GM18526 (cell line): Measurements from ENCODE around the gene LIN28B.

Source experiments
- POLR2A ChIP-seq: IDR thresholded peaks from 3 replicates; pipeline ENCODE4 v1.6.1; 2011; ENCODE audit not compliant: insufficient read length; ENCODE audit errors: extremely low read depth

LIN28B gene, protein sequence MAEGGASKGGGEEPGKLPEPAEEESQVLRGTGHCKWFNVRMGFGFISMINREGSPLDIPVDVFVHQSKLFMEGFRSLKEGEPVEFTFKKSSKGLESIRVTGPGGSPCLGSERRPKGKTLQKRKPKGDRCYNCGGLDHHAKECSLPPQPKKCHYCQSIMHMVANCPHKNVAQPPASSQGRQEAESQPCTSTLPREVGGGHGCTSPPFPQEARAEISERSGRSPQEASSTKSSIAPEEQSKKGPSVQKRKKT

DNA sequence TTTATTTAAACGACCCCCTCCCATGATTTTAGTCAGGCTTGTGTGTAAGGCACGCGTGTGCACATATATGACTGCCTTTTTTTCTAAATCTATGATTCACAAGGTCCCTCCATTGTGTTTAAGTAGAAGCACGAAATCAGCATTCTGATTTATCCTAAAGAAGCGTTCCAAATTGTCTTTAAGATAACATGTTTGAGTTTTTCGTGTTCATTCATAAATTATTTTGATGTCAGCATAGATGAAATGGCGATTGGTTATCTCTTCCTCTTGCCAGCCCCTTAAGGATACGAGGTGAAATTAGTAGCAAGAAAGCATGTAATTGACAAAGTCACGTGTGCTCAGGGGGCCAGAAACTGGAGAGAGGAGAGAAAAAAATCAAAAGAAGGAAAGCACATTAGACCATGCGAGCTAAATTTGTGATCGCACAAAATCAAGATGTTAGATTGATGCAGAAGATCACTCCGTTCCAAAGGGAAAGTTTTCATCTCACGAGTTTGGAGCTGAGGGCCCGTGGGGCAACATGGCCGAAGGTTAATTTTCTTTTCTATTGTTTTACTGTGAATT, at the start of gene LIN28B:
Gene LIN28B, plus strand, starts transcription at position 377 of the 564 bp plus-strand sequence. Its CDS starts 144 bp downstream, at position 521.
- no peak for TF ChIP-seq POLR2A

DNA sequence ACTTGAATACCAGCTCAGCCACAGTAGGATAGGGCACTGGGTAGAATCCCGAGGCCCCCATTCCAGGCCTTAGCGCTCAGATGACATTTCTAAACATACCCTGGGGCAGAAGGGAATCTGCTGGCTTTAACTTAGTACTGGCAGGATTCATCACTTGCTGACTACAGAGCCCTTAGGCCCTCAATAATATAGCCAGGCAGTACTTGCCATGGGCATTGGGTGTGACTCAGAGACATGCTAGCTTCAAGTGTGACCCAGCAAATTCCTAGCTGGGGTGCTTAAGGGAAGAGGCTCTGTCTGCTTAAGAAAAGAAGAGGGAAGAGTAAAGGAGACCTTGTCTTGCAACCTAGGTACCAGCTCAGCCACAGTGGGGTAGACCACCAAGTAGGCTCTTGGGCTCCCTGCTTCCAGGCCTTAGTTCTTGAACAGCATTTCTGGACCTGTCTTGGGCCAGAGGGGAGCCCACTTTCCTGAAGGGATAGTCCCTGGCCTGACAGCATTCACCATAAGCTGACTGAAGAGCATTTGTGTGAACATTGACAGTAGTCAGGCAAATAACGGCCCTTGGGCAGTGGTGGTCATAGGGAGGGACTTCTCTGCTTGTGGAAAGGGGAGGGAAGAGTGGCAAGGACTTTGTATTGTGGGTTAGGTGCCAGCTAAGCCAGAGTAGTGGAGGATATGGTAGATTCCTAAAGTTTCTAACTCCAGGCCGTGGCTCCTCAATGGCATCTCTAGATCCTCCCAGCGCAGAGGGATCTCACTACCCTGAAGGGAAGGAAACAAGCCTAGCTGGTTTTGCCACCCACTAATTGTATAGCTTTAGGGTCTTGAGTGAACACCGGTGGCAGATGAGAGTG, 48.6 kb upstream of the LIN28B start:
- TF ChIP-seq POLR2A = no peak

DNA sequence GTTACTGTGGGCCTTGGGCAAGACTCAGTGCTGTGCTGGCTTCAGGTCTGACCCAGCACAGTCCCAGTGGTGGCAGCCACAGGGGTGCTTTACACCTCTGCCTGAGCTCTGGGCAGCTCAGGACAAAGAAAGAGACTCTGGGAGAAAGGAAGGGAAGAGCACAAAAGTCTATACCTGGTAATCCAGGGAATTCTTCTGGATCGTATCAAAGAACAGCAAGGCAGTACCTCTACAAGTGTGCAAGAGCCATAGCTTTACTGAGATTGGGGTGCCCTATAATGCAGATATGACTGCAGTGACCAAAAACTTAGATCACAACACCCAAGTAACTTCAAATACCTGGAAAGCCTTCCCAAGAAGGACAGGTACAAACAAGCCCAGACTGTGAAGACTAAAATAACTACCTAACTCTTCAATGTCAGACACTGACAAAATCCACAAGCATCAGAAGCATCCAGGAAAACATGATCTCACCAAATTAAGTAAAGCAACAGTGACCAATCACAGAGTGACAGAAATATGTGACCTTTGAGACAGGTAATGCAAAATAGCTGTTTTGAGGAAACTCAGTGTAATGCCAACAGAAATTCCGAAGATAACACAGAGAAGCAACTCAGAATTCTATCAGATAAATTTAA, 47.9 kb upstream of the LIN28B start:
- no peak for TF ChIP-seq POLR2A

DNA sequence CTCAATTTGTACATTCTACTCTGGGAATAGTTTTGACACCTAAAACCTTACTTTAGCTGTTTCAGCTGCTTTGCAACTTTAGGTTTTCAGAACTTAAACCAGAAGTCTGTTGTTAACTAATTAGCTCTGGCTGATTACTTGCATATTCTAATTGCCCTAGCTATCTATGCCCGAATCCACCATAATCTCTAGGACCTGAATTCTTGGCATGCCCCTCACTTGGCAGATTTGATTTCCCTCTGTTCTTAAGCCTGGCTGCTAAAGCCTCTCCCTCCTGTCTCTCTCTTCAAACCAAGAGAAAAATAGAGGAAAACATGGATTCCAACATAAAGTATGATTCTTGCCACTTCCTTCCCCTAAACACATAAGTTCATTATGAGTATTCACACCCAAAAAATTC, 35.0 kb upstream of the LIN28B start:
- TF ChIP-seq POLR2A = no peak

DNA sequence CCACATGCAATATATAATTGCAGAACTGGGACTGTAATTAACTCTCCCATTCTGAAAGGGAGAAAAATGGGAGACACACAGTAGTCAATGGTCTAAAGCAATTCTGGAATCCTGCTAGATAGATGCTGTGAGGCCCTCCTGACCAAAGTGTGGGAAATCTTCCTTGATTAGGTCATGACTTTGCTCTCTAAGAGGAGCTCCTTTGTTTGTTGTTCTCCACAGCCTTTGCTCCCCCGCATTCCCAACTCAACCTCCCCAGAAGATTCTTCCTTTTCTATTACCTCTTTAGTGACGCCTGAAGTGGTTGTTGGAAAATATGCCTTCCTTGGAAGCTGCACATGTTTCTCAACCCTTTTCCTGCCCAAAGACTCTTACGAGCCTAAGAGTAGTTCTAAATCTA, 28.8 kb upstream of the LIN28B start:
- no peak for TF ChIP-seq POLR2A

DNA sequence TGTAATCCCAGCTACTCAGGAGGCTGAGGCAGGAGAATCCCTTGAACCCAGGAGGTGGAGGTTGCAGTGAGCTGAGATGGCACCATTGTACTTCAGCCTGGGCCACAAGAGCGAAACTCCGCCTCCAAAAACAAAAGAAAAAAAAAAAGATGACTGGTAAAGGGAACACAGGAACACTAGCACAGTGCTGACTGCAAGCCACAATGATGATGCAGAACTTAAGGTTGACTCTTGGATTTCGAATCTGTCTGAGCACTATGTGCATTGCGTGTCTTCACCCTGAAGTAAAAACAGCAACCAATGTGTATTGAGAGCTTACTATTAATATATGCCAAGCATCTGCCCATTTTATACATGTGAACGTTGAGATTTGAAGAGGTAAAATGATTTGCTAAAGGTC, 27.6 kb upstream of the LIN28B start:
- TF ChIP-seq POLR2A = no peak

DNA sequence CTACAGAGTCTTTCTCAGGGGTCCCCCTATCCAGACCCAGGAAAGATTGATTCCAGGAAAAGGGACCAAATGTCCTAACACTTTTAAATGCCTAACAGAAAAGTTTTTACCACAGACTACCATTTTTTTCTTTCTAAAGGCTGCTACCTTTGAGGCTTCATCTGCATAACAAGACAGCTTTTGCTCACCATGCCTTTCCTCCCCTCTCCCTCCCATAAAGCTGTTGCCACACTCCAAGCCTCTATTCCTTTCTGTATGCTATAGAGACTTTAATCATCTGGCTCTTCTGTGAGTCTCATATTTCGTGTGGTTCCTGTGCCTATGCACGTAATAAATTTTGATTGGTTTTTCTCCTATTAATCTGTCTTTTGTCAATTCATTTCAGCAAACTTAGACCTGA, 26.0 kb upstream of the LIN28B start:
- TF ChIP-seq POLR2A = no peak

DNA sequence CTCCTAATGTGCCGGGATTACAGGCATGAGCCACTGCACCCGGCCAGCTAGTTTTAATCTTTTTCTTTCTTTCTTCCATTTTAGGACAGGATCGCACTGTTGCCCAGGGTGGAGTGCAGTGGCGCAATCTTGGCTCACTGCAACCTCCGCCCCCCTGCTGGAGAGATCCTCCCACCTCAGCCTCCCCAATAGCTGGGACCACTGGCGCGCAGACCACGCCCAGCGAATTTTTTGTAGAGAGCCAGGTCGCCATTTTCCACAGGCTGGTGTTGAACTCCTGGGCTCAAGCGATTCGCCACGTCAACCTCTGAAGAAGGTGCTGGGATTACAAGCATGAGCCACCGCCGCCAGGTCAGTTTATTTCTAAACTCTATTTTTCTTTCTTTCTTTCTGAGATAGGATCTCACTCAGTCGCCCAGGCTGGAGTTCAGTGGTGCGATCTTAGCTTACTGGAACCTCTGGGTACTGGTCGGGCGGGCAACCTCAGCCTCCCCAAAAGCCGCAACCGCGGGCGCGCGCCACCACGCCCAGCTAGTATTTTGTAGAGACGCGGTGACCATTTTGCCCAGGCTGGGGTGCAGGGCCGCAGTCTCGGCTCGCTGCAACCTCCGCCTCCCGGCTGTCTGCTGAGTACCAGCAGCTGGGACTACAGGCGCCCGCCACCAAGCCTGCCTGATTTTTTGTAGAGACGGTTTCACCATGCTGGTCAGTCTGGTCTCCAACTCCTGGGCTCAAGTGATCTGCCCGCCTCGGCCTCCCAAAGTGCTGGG, 20.0 kb upstream of the LIN28B start:
- no peak for TF ChIP-seq POLR2A

DNA sequence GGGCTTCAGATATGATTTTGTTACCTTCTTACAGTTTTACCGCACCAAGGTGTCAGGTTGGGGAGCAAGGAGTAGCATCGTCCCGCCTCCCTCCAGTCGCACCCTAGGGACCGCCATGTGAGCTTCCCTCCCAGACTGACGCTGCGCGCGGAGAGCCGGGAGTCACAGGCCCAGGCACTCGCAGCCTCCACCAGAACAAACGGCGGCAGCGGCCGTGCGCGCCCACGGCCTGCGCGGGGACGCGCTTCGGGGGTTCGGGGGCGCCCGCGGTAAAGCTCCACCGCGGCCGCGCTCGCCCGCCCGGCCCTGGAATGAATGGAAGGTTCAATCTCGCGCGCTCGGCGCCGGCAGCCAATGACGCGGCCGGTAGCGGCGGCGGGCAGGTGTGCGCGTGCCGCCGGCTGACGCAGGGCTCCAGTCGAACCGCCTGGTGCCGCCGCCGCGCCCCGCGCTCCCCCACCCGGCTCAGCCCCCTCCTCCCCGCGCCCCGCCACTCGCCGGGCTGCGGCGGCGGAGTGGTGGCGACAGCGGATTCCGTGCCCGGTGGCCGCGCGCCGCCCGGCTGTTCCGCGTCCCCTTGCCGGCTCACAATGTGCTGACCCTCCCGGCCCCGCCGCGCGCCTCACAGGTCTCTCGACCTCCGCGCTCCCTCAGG, 16.5 kb upstream of the LIN28B start:
- no peak for TF ChIP-seq POLR2A

DNA sequence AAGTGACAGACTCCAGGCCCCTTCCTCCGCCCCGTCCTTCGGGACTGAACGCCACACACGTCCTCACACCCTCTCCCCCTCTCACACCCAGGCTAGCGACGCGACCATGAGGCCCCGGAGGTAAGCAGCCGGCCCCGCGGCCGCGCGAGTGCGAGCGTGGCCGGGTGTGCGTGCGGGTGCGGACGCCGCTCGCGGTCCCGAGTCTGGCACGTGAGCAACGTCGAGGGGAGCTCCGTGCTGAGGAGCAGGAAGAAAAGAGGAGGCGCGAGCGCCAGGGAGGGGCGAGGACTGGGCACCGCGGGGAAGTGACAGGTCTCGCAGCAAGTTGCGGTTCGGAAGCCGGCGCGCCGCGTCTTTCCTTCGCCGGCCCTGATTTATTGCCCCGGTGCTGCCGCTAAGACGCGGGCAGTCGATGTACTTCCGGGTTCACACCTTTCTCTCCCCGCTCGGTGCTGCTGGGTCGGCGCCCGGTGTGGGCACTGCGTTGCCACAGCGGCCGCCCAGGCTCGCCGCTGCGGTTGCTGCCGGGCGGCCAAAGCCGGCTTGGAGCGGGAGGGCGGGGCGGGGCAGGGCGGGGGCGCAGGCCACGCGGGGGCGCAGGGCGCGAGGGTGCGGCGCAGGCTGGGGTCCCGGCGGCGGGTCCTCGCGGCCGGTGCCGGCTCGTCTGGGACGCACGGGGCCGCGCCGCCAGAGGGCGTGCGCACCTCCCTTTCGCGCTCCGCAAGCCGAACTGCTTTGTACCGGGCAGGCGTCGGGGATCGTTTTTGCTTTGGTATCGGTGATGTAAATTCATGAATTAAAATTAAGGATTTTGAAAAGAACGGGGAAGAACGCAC, 15.8 kb upstream of the LIN28B start:
- no peak for TF ChIP-seq POLR2A

DNA sequence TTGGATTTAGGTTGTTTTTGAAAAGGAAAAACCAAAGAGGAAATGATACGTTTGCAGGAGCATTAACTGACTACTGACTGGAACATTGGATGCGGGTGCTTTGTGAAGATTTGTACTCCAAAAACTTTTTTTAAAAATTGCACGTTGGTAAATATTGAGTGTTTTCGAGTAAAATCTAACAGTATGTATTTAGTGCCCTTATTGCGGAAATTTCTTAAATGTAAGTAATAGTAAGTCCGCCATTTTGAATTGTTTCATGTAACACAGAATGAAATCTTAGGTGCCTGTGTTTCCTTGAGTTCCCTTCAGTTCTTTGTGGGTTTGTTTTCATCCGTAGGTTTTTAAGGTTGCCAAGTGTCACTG, 15.2 kb upstream of the LIN28B start:
- no peak for TF ChIP-seq POLR2A

DNA sequence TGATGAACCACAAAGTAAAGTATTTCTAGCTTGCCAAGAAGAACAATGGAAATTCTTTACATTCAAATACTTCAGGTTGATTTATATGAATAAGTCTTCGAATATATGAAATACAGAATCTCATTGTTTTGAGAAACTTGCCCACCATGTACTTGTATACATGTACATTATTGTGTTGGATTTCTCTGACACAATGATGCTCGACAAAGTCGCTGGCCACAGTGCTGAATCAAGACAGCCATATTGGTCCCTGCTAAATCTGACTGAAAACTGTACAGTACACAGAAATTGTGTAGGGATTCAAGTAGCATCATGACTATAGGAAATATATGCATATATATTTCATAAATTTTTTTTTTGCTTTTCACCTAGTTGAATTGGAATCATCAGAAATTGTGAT, 13.1 kb upstream of the LIN28B start:
- TF ChIP-seq POLR2A = no peak

DNA sequence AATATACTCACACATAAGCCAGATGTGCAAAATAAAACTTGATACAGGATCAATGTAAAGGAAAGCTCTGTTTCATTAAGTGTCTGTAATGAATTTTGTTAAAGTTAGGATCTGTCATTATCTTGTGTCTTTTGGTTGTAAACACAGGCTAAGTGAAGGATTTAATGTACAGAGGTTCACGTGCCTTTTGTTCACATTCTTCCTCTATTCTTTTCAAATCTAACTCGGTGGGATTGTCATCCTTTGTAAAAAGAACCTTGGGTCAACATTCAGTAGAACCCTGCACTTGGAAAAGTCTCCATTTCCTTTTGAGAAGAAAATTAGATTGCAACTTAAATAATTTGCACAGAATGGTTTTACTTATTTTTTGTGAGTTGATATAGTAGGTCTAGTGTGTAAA, 7.7 kb upstream of the LIN28B start:
- no peak for TF ChIP-seq POLR2A

DNA sequence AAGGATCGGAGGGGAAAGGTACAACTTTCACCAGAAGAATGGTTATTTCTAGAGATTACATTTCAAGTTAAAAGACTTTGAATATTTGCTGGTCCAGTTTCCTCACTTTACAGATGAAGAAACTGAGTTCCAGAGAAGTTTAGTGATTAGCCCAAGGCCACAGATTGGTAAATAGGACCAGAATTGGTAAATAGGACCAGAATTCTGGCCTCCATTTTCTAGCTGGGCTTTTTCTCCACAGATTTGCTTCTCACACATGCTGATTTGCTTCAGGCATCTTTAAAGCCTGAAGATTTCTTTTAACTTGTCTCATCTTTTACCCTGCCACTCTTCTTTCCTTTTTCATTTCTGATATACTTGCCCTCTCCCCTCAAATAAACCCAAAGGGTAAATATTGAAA, 5.2 kb upstream of the LIN28B start:
- TF ChIP-seq POLR2A = no peak
